GM10266 (cell line): ENCODE data around the gene RIMBP2.

Experiments used
- DNase-seq: peaks from one replicate; pipeline ENCODE4 v3.0.0; 2012; ENCODE audit errors: extremely low spot score
- CTCF ChIP-seq: IDR thresholded peaks from 2 replicates; pipeline ENCODE4 v1.5.1; 2012; ENCODE audit warnings: mild to moderate bottlenecking, low read depth; ENCODE audit not compliant: control insufficient read depth, insufficient read depth; ENCODE audit errors: missing control alignments

RIMBP2 gene

DNA sequence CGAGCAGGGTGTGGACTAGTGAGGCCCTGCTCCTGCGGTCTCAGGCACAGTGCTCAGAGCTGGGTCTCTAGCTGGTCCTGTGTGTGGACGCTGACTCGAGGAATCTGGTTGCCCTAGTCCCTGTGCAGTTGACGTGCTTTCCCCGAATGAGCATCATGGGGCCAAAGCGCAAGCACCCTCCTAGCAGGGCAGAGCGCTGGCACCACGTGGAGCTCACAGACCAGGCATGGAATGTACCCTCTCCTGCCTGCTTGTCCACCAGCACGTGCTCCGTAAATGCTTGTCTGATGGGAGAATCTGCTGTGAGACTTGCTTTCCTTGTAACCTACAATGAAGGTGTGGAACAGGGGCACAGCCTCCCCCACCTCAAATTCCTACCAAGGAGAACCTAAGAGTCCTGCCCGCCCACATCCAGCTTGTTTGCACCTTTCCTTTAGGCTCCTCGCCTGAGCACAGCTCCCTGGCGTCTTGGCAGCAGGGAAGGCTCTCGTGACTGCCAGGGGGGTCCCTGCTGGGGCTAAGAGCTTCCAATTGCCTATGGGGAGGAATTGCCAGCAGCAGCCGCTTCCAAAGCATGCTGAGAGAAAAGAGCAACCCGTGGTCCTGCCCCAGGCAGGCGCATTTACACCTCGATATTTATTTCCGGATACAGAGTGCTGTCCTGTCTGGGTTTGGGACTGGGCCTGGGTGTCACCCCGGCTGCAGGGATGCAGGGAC lies 253.4 kb downstream of the RIMBP2 start:
- DNase-seq: no peak
- TF ChIP-seq CTCF: no peak

GRCh38 chr12:130461839-130462557 lies 254.1 kb downstream of the RIMBP2 start:
- TF ChIP-seq CTCF: no peak
- DNase-seq: no peak

- DNase-seq: no peak
- no peak for TF ChIP-seq CTCF
Measured at GRCh38 chr12:130461447-130461815, 254.7 kb downstream of the RIMBP2 start.

GRCh38 chr12:130460611-130461446 lies 255.3 kb downstream of the RIMBP2 start:
- TF ChIP-seq CTCF: peak; percentile 8
- no peak for DNase-seq

- DNase-seq: no peak
- no peak for TF ChIP-seq CTCF
Measured at GRCh38 chr12:130459916-130460315, 256.2 kb downstream of the RIMBP2 start.

DNA sequence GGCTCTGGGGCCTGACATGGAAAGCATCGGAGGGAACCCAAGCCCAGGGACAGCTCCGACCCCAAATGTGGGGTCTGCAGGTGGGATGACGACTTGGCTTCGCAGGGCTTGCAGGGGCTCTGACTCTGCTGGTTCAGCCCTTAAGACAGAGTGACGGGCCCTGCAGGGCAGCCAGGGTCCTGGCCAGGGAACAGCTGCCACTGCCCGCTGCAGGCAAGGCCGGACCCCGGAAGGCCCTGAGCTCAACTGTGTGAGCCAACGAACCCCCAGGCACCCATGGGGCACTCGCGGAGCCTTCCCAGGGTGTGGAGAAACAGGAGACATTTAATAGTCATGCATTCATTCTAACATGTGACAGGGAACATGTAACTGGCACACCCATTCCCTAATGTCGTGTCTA lies 257.8 kb downstream of the RIMBP2 start:
- no peak for TF ChIP-seq CTCF
- no peak for DNase-seq
